Heart right ventricle (tissue), 16 donors: ENCODE results near the gene USB1. TPM values are rescaled to one million over a fixed set of nuclear protein-coding genes. Genes with fewer than 3 reads are reported as not detected.
A peak's percentile ranks its signal among the peaks of the same experiment; 100 is the strongest.

Experiments
- ATAC-seq, 8 donors: fragments of 200-7000 bp; cut with Tn5 transposase; one replicate each; pipeline ENCODE4 v1.9.1; 2020; ENCODE audit warnings: mild to moderate bottlenecking in 8 of 8, moderate library complexity in 8 of 8, moderate number of reproducible peaks in 1 of 8
- DNase-seq, 2 donors: peaks; one replicate each; pipeline ENCODE4 v3.0.0-alpha.2; 2020
- H3K27ac ChIP-seq, 10 donors: fragments of 200-600 bp; sonication (generic) in 2 of 10; one replicate each; pipeline versions ENCODE4 v1.5.0 to v1.8.0; 2020 to 2022; ENCODE audit warnings: mild to moderate bottlenecking in 3 of 10
- H3K27me3 ChIP-seq, 7 donors: fragments of 200-600 bp; one replicate each; pipeline ENCODE4 v1.8.0; 2021 to 2022; ENCODE audit warnings: mild to moderate bottlenecking in 2 of 7
- H3K36me3 ChIP-seq, 9 donors: fragments of 200-600 bp; sonication (generic) in 1 of 9; one replicate each; pipeline versions ENCODE4 v1.5.0 to v1.8.0; 2020 to 2022; ENCODE audit warnings: mild to moderate bottlenecking in 2 of 9
- H3K4me1 ChIP-seq, 9 donors: fragments of 200-600 bp; sonication (generic) in 1 of 9; one replicate each; pipeline versions ENCODE4 v1.5.0 to v1.8.0; 2020 to 2022; ENCODE audit warnings: mild to moderate bottlenecking in 4 of 9
- H3K4me3 ChIP-seq, 10 donors: fragments of 200-600 bp; sonication (generic) in 2 of 10; one replicate each; pipeline versions ENCODE4 v1.5.0 to v1.8.0; 2020 to 2022; ENCODE audit warnings: mild to moderate bottlenecking in 7 of 10, moderate library complexity in 2 of 10
- H3K9me3 ChIP-seq, 11 donors: fragments of 200-600 bp in 10 of 11; sonication (generic) in 2 of 11; one replicate each; pipeline versions ENCODE4 v1.5.0 to v1.8.0; 2013 to 2022; ENCODE audit warnings: mild to moderate bottlenecking in 2 of 11, control low read depth in 1 of 11, moderate library complexity in 1 of 11
- CTCF ChIP-seq, 9 donors: fragments of 200-600 bp; sonication (generic) in 2 of 9; IDR thresholded peaks; one replicate each; pipeline versions ENCODE4 v1.5.0 to v1.8.0; 2021 to 2022; ENCODE audit warnings: antibody characterized with exemption in 9 of 9, mild to moderate bottlenecking in 5 of 9, moderate library complexity in 1 of 9
- WGBS, 2 donors: extraction: QIAGEN DNeasy Blood & Tissue Kit; methylation state at CpG; one replicate each; pipeline ENCODE4 v1.1.7; 2013; ENCODE audit warnings: inconsistent platforms in 1 of 2; 5-methylcytosine and 5-hydroxymethylcytosine counted together
- intact Hi-C, 10 donors: fragments of 100-400 bp; cut with DNase I; formaldehyde crosslinking; loops; one replicate each; pipeline versions ENCODE4 v1.11.1 to v1.14.2; 2022
- polyA plus RNA-seq, 2 donors: library from polyadenylated mRNA; stranded (reverse); fragments of 200-250 nt; gene quantifications; one replicate each; pipeline ENCODE4 v1.2.3, GENCODE V29; 2013
- total RNA-seq, 10 donors: library from RNA; stranded (reverse); fragmentation: NEBNext Ultra II Directional in 3 of 10; extraction: Animal tissue kit (Norgen Biotek cat#: 25700) in 3 of 10; gene quantifications; one replicate each; pipeline versions ENCODE4 v1.2.1 to v1.2.4, GENCODE V29; 2021 to 2023
- donor health status: Arrhythmogenic right ventricular cardiomyopathy.
- donor health status: ischemic (EF 13 %, LVEDD 7.1; RV severe dilation, severe dysfunction).
- donor health status: healthy with polysubstance abuse.
- donor health status: DM: no; HTN: yes; CAD: no.
- donor health status: DM: no; HTN: no; CAD: no.
- donor health status: ischemic (EF 25% LVEDD 6.9; RV normal size, moderate dysfunction).
- donor health status: ischemic (EF 25% LVEDD 5.7; RV mildly dilated, moderate dysfunction).
- donor health status: healthy.
- donor health status: DM: yes; HTN: yes; CAD: no.
- donor health status: Ischemic cardiomyopathy.
- donor health status: ischemic (EF 35%, LVEDD 5.7; RV mildly dilated, moderate dysfunction).
- donor health status: nonischemic (EF 11% LVEDD 7.7; RV severe dilation, severe dysfunction).
- donor health status: DM: yes; HTN: yes; CAD: no.
- donor health status: PGD.
- donor health status: ischemic (EF 29% LVEDD 5.4; RV normal size, mild dysfunction).
- donor health status: nonischemic (EF 23%, LVEDD 6.1; RV moderate dilation, normal function).

Gene USB1
- total and polyA plus RNA-seq, 12 donors, result 21.1 to 44.3 (median 31.5) TPM

- Histone ChIP-seq H3K4me1 (peaks cover 6 to 24% (median 15%) of the 10 kb centered on the region in 9 donors), H3K27ac (peak overlapping the region in 1 of 10 donors; percentile 23), H3K4me3 (peak overlapping the region; percentile 19 to 65 (median 55)), H3K9me3 (no peaks in the 10 kb centered on the region), H3K27me3 (peaks cover 0 to 13% (median 0%) of the 10 kb centered on the region in 7 donors), H3K36me3 (no peaks in the 10 kb centered on the region)
- peak; percentile 24 to 59 (median 46) for ATAC-seq
- intact Hi-C loops, result loop anchor here in 2 of 10 donors (5.0 kb wide), 2 partner anchors 68 to 228 kb away; no protein-coding TSS in a partner anchor
- TF ChIP-seq CTCF (IDR thresholded peaks at IDR 0.05), result no peak
- 14 to 22% methylated on average over 59 to 62 of the region's 62 CpGs for WGBS, 2 donors
- DNase-seq, result no peak
These were observed 15.7 kb upstream of the USB1 start for GRCh38 chr16:57985204-57986181.

DNA sequence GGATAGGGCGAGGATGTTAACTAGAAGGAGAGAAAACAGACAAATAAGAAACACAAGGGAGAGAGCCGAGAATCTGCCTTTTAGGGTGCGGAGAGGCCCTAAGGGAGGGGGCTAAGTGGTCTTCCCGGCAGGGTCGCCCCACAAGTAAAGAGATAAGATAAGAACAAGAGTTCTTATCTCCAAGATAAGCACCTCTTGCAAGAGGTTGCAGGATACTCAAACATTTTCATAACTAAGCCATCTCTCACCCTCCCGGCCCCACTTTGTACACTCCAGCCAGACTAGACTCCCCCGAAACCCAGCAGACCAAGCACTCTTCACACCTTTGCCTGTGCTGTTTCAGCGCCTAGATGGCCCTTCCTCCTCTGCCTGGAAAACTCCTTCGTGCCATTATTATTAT lies 15.0 kb upstream of the USB1 start:
- peaks cover 0 to 13% (median 0%) of the 10 kb centered on the region in 7 donors for H3K27me3 ChIP-seq
- no peak overlapping the region for H3K27ac ChIP-seq
- no peak for TF ChIP-seq CTCF (IDR thresholded peaks at IDR 0.05)
- DNase-seq (no peak), ATAC-seq (no peak)
- no peak overlapping the region for H3K4me3 ChIP-seq
- peaks cover 6 to 24% (median 15%) of the 10 kb centered on the region in 9 donors for H3K4me1 ChIP-seq
- intact Hi-C loops, result loop anchor here in 2 of 10 donors (5.0 kb wide), 2 partner anchors 69 to 229 kb away; no protein-coding TSS in a partner anchor
- H3K9me3 ChIP-seq, result no peaks in the 10 kb centered on the region
- 62 to 72% methylated on average over 9 of the region's 9 CpGs for WGBS, 2 donors
- H3K36me3 ChIP-seq, result no peaks in the 10 kb centered on the region

- intact Hi-C loops, result loop anchor here in 2 of 10 donors (5.0 kb wide), 2 partner anchors 70 to 230 kb away; no protein-coding TSS in a partner anchor
These were observed 13.6 kb upstream of the USB1 start for GRCh38 chr16:57987441-57988177.

More at GRCh38 chr16:57987441-57988177, 13.6 kb upstream of the USB1 start:
- Histone ChIP-seq H3K27ac (no peak overlapping the region), H3K9me3 (no peaks in the 10 kb centered on the region), H3K4me1 (peaks cover 6 to 24% (median 15%) of the 10 kb centered on the region in 9 donors), H3K4me3 (no peak overlapping the region), H3K27me3 (peaks cover 0 to 13% (median 0%) of the 10 kb centered on the region in 7 donors), H3K36me3 (no peaks in the 10 kb centered on the region)
- WGBS, 2 donors, result 93 to 96% methylated on average over 8 of the region's 8 CpGs
- no peak for DNase-seq
- no peak for TF ChIP-seq CTCF (IDR thresholded peaks at IDR 0.05)
- no peak for ATAC-seq
